ENCODE data around the gene NCAN. TPM values are rescaled to one million over a fixed set of nuclear protein-coding genes. Genes with fewer than 3 reads are reported as not detected.

The NCAN gene
- total and polyA plus RNA-seq, 2 of the 13 experiments (the other 11 are each of a cell fraction or from before 2014, with no cell fraction given): not detected

GRCh38 chr19:19192078-19192882, 19.5 kb upstream of the NCAN start, which contains the start of the genes BORCS8 and RFXANK (continued):
- TF ChIP-seq, protein P1, sequence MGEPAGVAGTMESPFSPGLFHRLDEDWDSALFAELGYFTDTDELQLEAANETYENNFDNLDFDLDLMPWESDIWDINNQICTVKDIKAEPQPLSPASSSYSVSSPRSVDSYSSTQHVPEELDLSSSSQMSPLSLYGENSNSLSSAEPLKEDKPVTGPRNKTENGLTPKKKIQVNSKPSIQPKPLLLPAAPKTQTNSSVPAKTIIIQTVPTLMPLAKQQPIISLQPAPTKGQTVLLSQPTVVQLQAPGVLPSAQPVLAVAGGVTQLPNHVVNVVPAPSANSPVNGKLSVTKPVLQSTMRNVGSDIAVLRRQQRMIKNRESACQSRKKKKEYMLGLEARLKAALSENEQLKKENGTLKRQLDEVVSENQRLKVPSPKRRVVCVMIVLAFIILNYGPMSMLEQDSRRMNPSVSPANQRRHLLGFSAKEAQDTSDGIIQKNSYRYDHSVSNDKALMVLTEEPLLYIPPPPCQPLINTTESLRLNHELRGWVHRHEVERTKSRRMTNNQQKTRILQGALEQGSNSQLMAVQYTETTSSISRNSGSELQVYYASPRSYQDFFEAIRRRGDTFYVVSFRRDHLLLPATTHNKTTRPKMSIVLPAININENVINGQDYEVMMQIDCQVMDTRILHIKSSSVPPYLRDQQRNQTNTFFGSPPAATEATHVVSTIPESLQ (CRISPR knock-in tag; conservative IDR thresholded peaks at IDR 0.05): 0 out of 2 replicates have a peak, but pooled peaks have one; percentile 36
- no peak for TF ChIP-seq ZNF260 (CRISPR knock-in tag; IDR thresholded peaks at IDR 0.05; ENCODE audit: borderline replicate concordance, low read depth)
- no peak; the same call in none of the 2 replicates for TF ChIP-seq RAD21 (CRISPR knock-in tag; IDR thresholded peaks at IDR 0.05)
- TF ChIP-seq, protein P2, sequence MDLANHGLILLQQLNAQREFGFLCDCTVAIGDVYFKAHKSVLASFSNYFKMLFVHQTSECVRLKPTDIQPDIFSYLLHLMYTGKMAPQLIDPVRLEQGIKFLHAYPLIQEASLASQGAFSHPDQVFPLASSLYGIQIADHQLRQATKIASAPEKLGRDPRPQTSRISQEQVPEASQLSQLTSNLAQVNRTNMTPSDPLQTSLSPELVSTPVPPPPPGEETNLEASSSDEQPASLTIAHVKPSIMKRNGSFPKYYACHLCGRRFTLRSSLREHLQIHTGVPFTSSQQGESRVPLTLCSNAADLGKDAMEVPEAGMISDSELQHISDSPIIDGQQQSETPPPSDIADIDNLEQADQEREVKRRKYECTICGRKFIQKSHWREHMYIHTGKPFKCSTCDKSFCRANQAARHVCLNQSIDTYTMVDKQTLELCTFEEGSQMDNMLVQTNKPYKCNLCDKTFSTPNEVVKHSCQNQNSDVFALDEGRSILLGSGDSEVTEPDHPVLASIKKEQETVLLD (CRISPR knock-in tag; IDR thresholded peaks at IDR 0.05; ENCODE audit: low read depth): peak; percentile 62; the same call in 1 of the 2 replicates
- TF ChIP-seq, protein P3, sequence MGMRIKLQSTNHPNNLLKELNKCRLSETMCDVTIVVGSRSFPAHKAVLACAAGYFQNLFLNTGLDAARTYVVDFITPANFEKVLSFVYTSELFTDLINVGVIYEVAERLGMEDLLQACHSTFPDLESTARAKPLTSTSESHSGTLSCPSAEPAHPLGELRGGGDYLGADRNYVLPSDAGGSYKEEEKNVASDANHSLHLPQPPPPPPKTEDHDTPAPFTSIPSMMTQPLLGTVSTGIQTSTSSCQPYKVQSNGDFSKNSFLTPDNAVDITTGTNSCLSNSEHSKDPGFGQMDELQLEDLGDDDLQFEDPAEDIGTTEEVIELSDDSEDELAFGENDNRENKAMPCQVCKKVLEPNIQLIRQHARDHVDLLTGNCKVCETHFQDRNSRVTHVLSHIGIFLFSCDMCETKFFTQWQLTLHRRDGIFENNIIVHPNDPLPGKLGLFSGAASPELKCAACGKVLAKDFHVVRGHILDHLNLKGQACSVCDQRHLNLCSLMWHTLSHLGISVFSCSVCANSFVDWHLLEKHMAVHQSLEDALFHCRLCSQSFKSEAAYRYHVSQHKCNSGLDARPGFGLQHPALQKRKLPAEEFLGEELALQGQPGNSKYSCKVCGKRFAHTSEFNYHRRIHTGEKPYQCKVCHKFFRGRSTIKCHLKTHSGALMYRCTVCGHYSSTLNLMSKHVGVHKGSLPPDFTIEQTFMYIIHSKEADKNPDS (CRISPR knock-in tag; IDR thresholded peaks at IDR 0.05): 0 out of 2 replicates have a peak, but pooled peaks have one; percentile 75
- TF ChIP-seq ZNF768 (CRISPR knock-in tag; IDR thresholded peaks at IDR 0.05): peak; percentile 78
- TF ChIP-seq HHEX (CRISPR knock-in tag; IDR thresholded peaks at IDR 0.05): no peak
- TF ChIP-seq ZFP1 (CRISPR knock-in tag; IDR thresholded peaks at IDR 0.05): peak; percentile 65; the same call in 1 of the 2 replicates
- TF ChIP-seq TSC22D2 (CRISPR knock-in tag; IDR thresholded peaks at IDR 0.05; ENCODE audit: borderline replicate concordance): peak; percentile 75; the same call in 1 of the 2 replicates
- TF ChIP-seq ZNF577 (CRISPR knock-in tag; IDR thresholded peaks at IDR 0.05; ENCODE audit: borderline replicate concordance, low read depth): no peak
- no peak for TF ChIP-seq ZFP62 (CRISPR knock-in tag; IDR thresholded peaks at IDR 0.05)
- TF ChIP-seq GTF3A (CRISPR knock-in tag; conservative IDR thresholded peaks at IDR 0.05): 0 out of 2 replicates have a peak, but pooled peaks have one; percentile 86
- TF ChIP-seq ETV6 (CRISPR knock-in tag; conservative IDR thresholded peaks at IDR 0.05): no peak
- TF ChIP-seq AGO1 (IDR thresholded peaks at IDR 0.05; ENCODE audit: low read depth, low read length, poor library complexity, severe bottlenecking): peak; percentile 36
- no peak for TF ChIP-seq CENPX (CRISPR knock-in tag; IDR thresholded peaks at IDR 0.05)
- TF ChIP-seq ARID4A (CRISPR knock-in tag; IDR thresholded peaks at IDR 0.05; ENCODE audit: borderline replicate concordance): peak; percentile 97
- TF ChIP-seq KMT2A (CRISPR knock-in tag; IDR thresholded peaks at IDR 0.05): peak; percentile 89
- 0 out of 2 replicates have a peak, but pooled peaks have one; percentile 53 for TF ChIP-seq ZFP82 (CRISPR knock-in tag; IDR thresholded peaks at IDR 0.05; ENCODE audit: borderline replicate concordance)

Measured in HepG2 (cell line).